ENCODE measurements around the gene TNS4. TPM values are rescaled to one million over a fixed set of nuclear protein-coding genes. Genes with fewer than 3 reads are reported as not detected.

The TNS4 gene
- total RNA-seq, 1 experiment from 2014 or later = 0.59 TPM

GRCh38 chr17:40468560-40468959 lies 32.9 kb downstream of the TNS4 start:
- no peak overlapping the region for H3K4me3 Mint-ChIP-seq
- Histone ChIP-seq H3K18ac (ENCODE audit: insufficient read length, low read depth, low read length) (no peak overlapping the region), H4K5ac (ENCODE audit: insufficient read length, low read depth, low read length) (no peak overlapping the region), H3K4me2 (ENCODE audit: insufficient read depth, insufficient read length, low read length) (no peak overlapping the region), H4K20me1 (ENCODE audit: control insufficient read depth, insufficient read depth, insufficient read length) (no peaks in the 10 kb centered on the region), H3K27me3 (ENCODE audit: insufficient read depth, low read length) (no peaks in the 10 kb centered on the region), H3K79me2 (ENCODE audit: insufficient read depth, low read length) (no peaks in the 10 kb centered on the region), H3K9ac (ENCODE audit: extremely low read depth, insufficient read length, low read length) (no peak overlapping the region), H3K4ac (ENCODE audit: low read depth, low read length) (no peak overlapping the region), H3K23ac (ENCODE audit: insufficient read length, low read depth, low read length) (no peak overlapping the region), H2BK120ac (ENCODE audit: low read depth, low read length, poor library complexity, severe bottlenecking) (no peak overlapping the region), H4K8ac (replicated peaks; ENCODE audit: insufficient read length, low read depth, low read length) (no peak overlapping the region), H2AFZ (ENCODE audit: low read length) (no peak overlapping the region), H2AK5ac (ENCODE audit: insufficient read length, low read length) (no peak overlapping the region), H3K23me2 (ENCODE audit: insufficient read length, low read depth, low read length, poor library complexity, severe bottlenecking) (no peaks in the 10 kb centered on the region), H2BK12ac (ENCODE audit: insufficient read length, low read depth, low read length) (no peak overlapping the region), H3K79me1 (ENCODE audit: insufficient read depth, low read depth, low read length, poor library complexity, severe bottlenecking) (no peaks in the 10 kb centered on the region), H3K14ac (ENCODE audit: insufficient read depth, low read length) (no peak overlapping the region), H3K4me1 (ENCODE audit: insufficient read depth, low read length) (peaks cover 3% of the 10 kb centered on the region; the same call in 1 of the 2 replicates), H3K56ac (ENCODE audit: insufficient read length, low read depth, low read length) (no peak overlapping the region), H3K27ac (ENCODE audit: insufficient read length, low read depth, low read length) (no peak overlapping the region), H2BK5ac (ENCODE audit: insufficient read length, low read length) (no peak overlapping the region), H2BK20ac (ENCODE audit: low read depth, low read length, poor library complexity, severe bottlenecking) (no peak overlapping the region), H3T11ph (ENCODE audit: low read length) (no peak overlapping the region), H4K91ac (ENCODE audit: insufficient read length, low read depth, low read length) (no peak overlapping the region), H3K9me3 (ENCODE audit: control insufficient read depth, low read depth, low read length) (no peaks in the 10 kb centered on the region), H2BK15ac (ENCODE audit: low read depth, low read length) (no peak overlapping the region)
- peaks cover 3% of the 10 kb centered on the region; the same call in 1 of the 2 replicates for H3K27me3 Mint-ChIP-seq (ENCODE audit: low read depth)
- DNase-seq = no peak
- H3K27ac Mint-ChIP-seq = no peak overlapping the region
- peaks cover 19 to 20% of the 10 kb centered on the region in 2 experiments for H3K9me3 Mint-ChIP-seq
- WGBS (ENCODE audit: extremely low coverage, insufficient read length, low lambda C conversion rate) = no CpG with 5 or more reads among the region's 7 CpGs
- peaks cover 0 to 21% (median 9%) of the 10 kb centered on the region in 3 experiments; a peak in 6 of 7 replicates for H3K36me3 Mint-ChIP-seq (ENCODE audit: insufficient read depth in 1 of 3, low read depth in 3 of 3)
- H3K4me1 Mint-ChIP-seq = peaks cover 25 to 36% of the 10 kb centered on the region in 2 experiments
- no peak for TF ChIP-seq CTCF (conservative IDR thresholded peaks at IDR 0.05)
